ENCODE results near the gene CDK2AP2.
"Not testable (repeated sequence)": the region's sequence is repeated elsewhere in the genome, so short reads cannot be mapped to it uniquely, and the experiment has no call there.

The CDK2AP2 gene

GRCh38 chr11:67465530-67465929 lies 42.4 kb downstream of the CDK2AP2 start:
- peak overlapping the region; percentile 85 for H3K4me3 ChIP-seq (ENCODE audit: low read depth, low read length)
- H3K27me3 ChIP-seq (ENCODE audit: control insufficient read depth, insufficient read depth, low read length); H3K9ac ChIP-seq (ENCODE audit: low read depth, low read length); H3K36me3 ChIP-seq (ENCODE audit: control insufficient read depth, insufficient read depth, low read length); H3K4me1 ChIP-seq (ENCODE audit: control insufficient read depth, insufficient read depth, low read length); H3K9me3 ChIP-seq (ENCODE audit: control insufficient read depth, insufficient read depth, low read length): not testable (repeated sequence)

GRCh38 chr11:67465189-67465510 lies 42.8 kb downstream of the CDK2AP2 start:
- peak overlapping the region; percentile 85 for H3K4me3 ChIP-seq (ENCODE audit: low read depth, low read length)
- H3K27me3 ChIP-seq (ENCODE audit: control insufficient read depth, insufficient read depth, low read length), result no peaks in the 10 kb centered on the region
- H3K36me3 ChIP-seq (ENCODE audit: control insufficient read depth, insufficient read depth, low read length), result no peaks in the 10 kb centered on the region
- H3K9ac ChIP-seq (ENCODE audit: low read depth, low read length), result peak overlapping the region; percentile 70
- H3K4me1 ChIP-seq (ENCODE audit: control insufficient read depth, insufficient read depth, low read length), result no peaks in the 10 kb centered on the region
- no peaks in the 10 kb centered on the region for H3K9me3 ChIP-seq (ENCODE audit: control insufficient read depth, insufficient read depth, low read length)

GRCh38 chr11:67464411-67465188 lies 43.4 kb downstream of the CDK2AP2 start:
- Histone ChIP-seq H3K4me3 (ENCODE audit: low read depth, low read length) (peak overlapping the region; percentile 85), H3K9me3 (ENCODE audit: control insufficient read depth, insufficient read depth, low read length) (no peaks in the 10 kb centered on the region), H3K27me3 (ENCODE audit: control insufficient read depth, insufficient read depth, low read length) (no peaks in the 10 kb centered on the region), H3K36me3 (ENCODE audit: control insufficient read depth, insufficient read depth, low read length) (no peaks in the 10 kb centered on the region), H3K9ac (ENCODE audit: low read depth, low read length) (peak overlapping the region; percentile 70), H3K4me1 (ENCODE audit: control insufficient read depth, insufficient read depth, low read length) (no peaks in the 10 kb centered on the region)

- peak overlapping the region; percentile 43 for H3K4me3 ChIP-seq (ENCODE audit: low read depth, low read length)
- H3K27me3 ChIP-seq (ENCODE audit: control insufficient read depth, insufficient read depth, low read length), result no peaks in the 10 kb centered on the region
- H3K36me3 ChIP-seq (ENCODE audit: control insufficient read depth, insufficient read depth, low read length), result no peaks in the 10 kb centered on the region
- no peaks in the 10 kb centered on the region for H3K4me1 ChIP-seq (ENCODE audit: control insufficient read depth, insufficient read depth, low read length)
- no peak overlapping the region for H3K9ac ChIP-seq (ENCODE audit: low read depth, low read length)
- H3K9me3 ChIP-seq (ENCODE audit: control insufficient read depth, insufficient read depth, low read length), result no peaks in the 10 kb centered on the region
Observed at GRCh38 chr11:67463680-67464410, 44.1 kb downstream of the CDK2AP2 start.

- Histone ChIP-seq H3K4me1 (ENCODE audit: control insufficient read depth, insufficient read depth, low read length) (no peaks in the 10 kb centered on the region), H3K4me3 (ENCODE audit: low read depth, low read length) (no peak overlapping the region), H3K9ac (ENCODE audit: low read depth, low read length) (no peak overlapping the region), H3K9me3 (ENCODE audit: control insufficient read depth, insufficient read depth, low read length) (no peaks in the 10 kb centered on the region), H3K27me3 (ENCODE audit: control insufficient read depth, insufficient read depth, low read length) (no peaks in the 10 kb centered on the region), H3K36me3 (ENCODE audit: control insufficient read depth, insufficient read depth, low read length) (no peaks in the 10 kb centered on the region)
Observed at GRCh38 chr11:67463186-67463585, 44.8 kb downstream of the CDK2AP2 start.

GRCh38 chr11:67458266-67458665 lies 49.7 kb downstream of the CDK2AP2 start:
- Histone ChIP-seq H3K27me3 (ENCODE audit: control insufficient read depth, insufficient read depth, low read length) (no peaks in the 10 kb centered on the region), H3K4me3 (ENCODE audit: low read depth, low read length) (no peak overlapping the region), H3K36me3 (ENCODE audit: control insufficient read depth, insufficient read depth, low read length) (no peaks in the 10 kb centered on the region), H3K4me1 (ENCODE audit: control insufficient read depth, insufficient read depth, low read length) (no peaks in the 10 kb centered on the region), H3K9me3 (ENCODE audit: control insufficient read depth, insufficient read depth, low read length) (no peaks in the 10 kb centered on the region), H3K9ac (ENCODE audit: low read depth, low read length) (no peak overlapping the region)

- Histone ChIP-seq H3K4me3 (ENCODE audit: low read depth, low read length) (no peak overlapping the region), H3K4me1 (ENCODE audit: control insufficient read depth, insufficient read depth, low read length) (no peaks in the 10 kb centered on the region), H3K27me3 (ENCODE audit: control insufficient read depth, insufficient read depth, low read length) (no peaks in the 10 kb centered on the region), H3K36me3 (ENCODE audit: control insufficient read depth, insufficient read depth, low read length) (no peaks in the 10 kb centered on the region), H3K9me3 (ENCODE audit: control insufficient read depth, insufficient read depth, low read length) (no peaks in the 10 kb centered on the region), H3K9ac (ENCODE audit: low read depth, low read length) (no peak overlapping the region)
Observed at GRCh38 chr11:67457453-67457852, 50.5 kb downstream of the CDK2AP2 start.
